HEK293 (cell line): ENCODE measurements around the gene CCDC61.
A peak's percentile ranks its signal among the peaks of the same experiment; 100 is the strongest.

Source experiments
- CTCF ChIA-PET: fragments of 350-600 bp; formaldehyde crosslinking; extraction: SDS; loops from one replicate; lab custom pipeline; 2021; ENCODE audit warnings: antibody characterized with exemption; lab: Yijun Ruan, JAX
- POLR2A ChIA-PET: fragments of 300-600 bp; formaldehyde crosslinking; extraction: SDS; loops from one replicate; lab custom pipeline; 2020; ENCODE audit warnings: antibody characterized with exemption, inconsistent platforms; lab: Yijun Ruan, JAX
- H3K27ac ChIP-seq: fragments of 200-500 bp; sonication (Bioruptor generic); 2 replicates; pipeline ENCODE4 v1.5.1; 2014; ENCODE audit warnings: low read depth, low read length, control low read depth, inconsistent platforms; ENCODE audit errors: extremely low read depth
- H3K36me3 ChIP-seq, 2 experiments: fragments of 200-500 bp in 1 of 2; sonication (Bioruptor generic) in 1 of 2; 1 replicate in 1 of 2; 2 replicates in 1 of 2; pipeline ENCODE4 v1.5.1; 2014 to 2017; ENCODE audit warnings: inconsistent platforms in 2 of 2, low read length in 2 of 2; ENCODE audit not compliant: control insufficient read depth in 2 of 2, insufficient read depth in 1 of 2
- H3K4me1 ChIP-seq: fragments of 200-500 bp; sonication (Bioruptor generic); 2 replicates; pipeline ENCODE4 v1.5.1; 2014; ENCODE audit warnings: mild to moderate bottlenecking, low read length, inconsistent platforms; ENCODE audit not compliant: control insufficient read depth, insufficient read depth
- H3K4me3 ChIP-seq: 2 replicates; pipeline ENCODE4 v1.5.1; 2011; ENCODE audit warnings: low read depth, mild to moderate bottlenecking, control low read depth, low read length, moderate library complexity
- H3K9me3 ChIP-seq: fragments of 200-500 bp; sonication (Bioruptor generic); 2 replicates; pipeline ENCODE4 v1.5.1; 2014; ENCODE audit warnings: low read depth, low read length, inconsistent platforms; ENCODE audit not compliant: control insufficient read depth, insufficient read depth
- BCL11B ChIP-seq: fragments of 450-650 bp; formaldehyde crosslinking; IDR thresholded peaks from 2 replicates; pipeline ENCODE4 v1.5.1; 2016; ENCODE audit warnings: low read depth, missing biosample characterization, missing genetic modification characterization
- HOXC10 ChIP-seq: sonication (generic); formaldehyde crosslinking; IDR thresholded peaks from 2 replicates; pipeline ENCODE4 v1.8.1; 2023; ENCODE audit warnings: mild to moderate bottlenecking, missing genetic modification reagents
- HOXD13 ChIP-seq: sonication (generic); formaldehyde crosslinking; IDR thresholded peaks from 2 replicates; pipeline ENCODE4 v1.8.0; 2022; ENCODE audit warnings: missing genetic modification reagents, borderline replicate concordance
- KLF10 ChIP-seq: fragments of 450-650 bp; IDR thresholded peaks from 2 replicates; pipeline ENCODE4 v1.5.1; 2018; ENCODE audit warnings: missing biosample characterization, mild to moderate bottlenecking, missing genetic modification characterization
- MEIS1 ChIP-seq: sonication (generic); formaldehyde crosslinking; IDR thresholded peaks from 2 replicates; pipeline ENCODE4 v1.8.1; 2022; ENCODE audit warnings: missing genetic modification reagents, mild to moderate bottlenecking, borderline replicate concordance
- TCF7L2 ChIP-seq: IDR thresholded peaks from 2 replicates; pipeline ENCODE4 v1.6.1; 2011; ENCODE audit warnings: low read depth, mild to moderate bottlenecking, inconsistent platforms, low read length, moderate library complexity, borderline replicate concordance
- YY2 ChIP-seq: fragments of 450-650 bp; formaldehyde crosslinking; IDR thresholded peaks from 2 replicates; pipeline ENCODE4 v1.5.1; 2016; ENCODE audit warnings: missing biosample characterization, missing genetic modification characterization
- ZBTB48 ChIP-seq: fragments of 450-650 bp; formaldehyde crosslinking; IDR thresholded peaks from 2 replicates; pipeline ENCODE4 v1.5.1; 2016; ENCODE audit warnings: missing biosample characterization, missing genetic modification characterization
- ZNF132 ChIP-seq: fragments of 450-650 bp; formaldehyde crosslinking; IDR thresholded peaks from 2 replicates; pipeline ENCODE4 v1.5.1; 2017; ENCODE audit warnings: missing biosample characterization, missing genetic modification characterization, borderline replicate concordance
- ZNF23 ChIP-seq: fragments of 450-650 bp; formaldehyde crosslinking; IDR thresholded peaks from 2 replicates; pipeline ENCODE4 v1.5.1; 2016; ENCODE audit warnings: missing biosample characterization, missing genetic modification characterization, borderline replicate concordance
- ZNF24 ChIP-seq: fragments of 450-650 bp; formaldehyde crosslinking; IDR thresholded peaks from 2 replicates; pipeline ENCODE4 v1.5.1; 2016; ENCODE audit warnings: missing biosample characterization, missing genetic modification characterization
- ZNF37A ChIP-seq: fragments of 450-650 bp; IDR thresholded peaks from 2 replicates; pipeline ENCODE4 v1.5.1; 2018; ENCODE audit warnings: missing biosample characterization, missing genetic modification characterization
- ZNF394 ChIP-seq: fragments of 450-650 bp; formaldehyde crosslinking; IDR thresholded peaks from 2 replicates; pipeline ENCODE4 v1.5.1; 2016; ENCODE audit warnings: missing biosample characterization, missing genetic modification characterization, mild to moderate bottlenecking, moderate library complexity, borderline replicate concordance
- ZNF549 ChIP-seq: fragments of 450-650 bp; IDR thresholded peaks from 2 replicates; pipeline ENCODE4 v1.5.1; 2018; ENCODE audit warnings: missing biosample characterization, missing genetic modification characterization, mild to moderate bottlenecking, inconsistent platforms, moderate library complexity
- ZNF610 ChIP-seq: fragments of 450-650 bp; formaldehyde crosslinking; IDR thresholded peaks from 2 replicates; pipeline ENCODE4 v1.5.1; 2016; ENCODE audit warnings: missing biosample characterization, missing genetic modification characterization, borderline replicate concordance
- ZNF624 ChIP-seq: fragments of 450-650 bp; formaldehyde crosslinking; IDR thresholded peaks from 2 replicates; pipeline ENCODE4 v1.5.1; 2017; ENCODE audit warnings: missing biosample characterization, missing genetic modification characterization
- ZNF629 ChIP-seq: fragments of 450-650 bp; formaldehyde crosslinking; IDR thresholded peaks from 2 replicates; pipeline ENCODE4 v1.5.1; 2017; ENCODE audit warnings: missing biosample characterization, missing genetic modification characterization
- ZNF660 ChIP-seq: fragments of 450-650 bp; IDR thresholded peaks from 2 replicates; pipeline ENCODE4 v1.5.1; 2018; ENCODE audit warnings: missing biosample characterization, mild to moderate bottlenecking, missing genetic modification characterization
- ZNF785 ChIP-seq: fragments of 450-650 bp; formaldehyde crosslinking; IDR thresholded peaks from 2 replicates; pipeline ENCODE4 v1.5.1; 2016; ENCODE audit warnings: missing biosample characterization, missing genetic modification characterization
- ZNF791 ChIP-seq: fragments of 450-650 bp; formaldehyde crosslinking; IDR thresholded peaks from 2 replicates; pipeline ENCODE4 v1.5.1; 2016; ENCODE audit warnings: missing biosample characterization, missing genetic modification characterization
- ZNF843 ChIP-seq: fragments of 450-650 bp; formaldehyde crosslinking; IDR thresholded peaks from 2 replicates; pipeline ENCODE4 v1.5.1; 2016; ENCODE audit warnings: missing biosample characterization, missing genetic modification characterization
- ZXDB ChIP-seq: fragments of 450-650 bp; formaldehyde crosslinking; IDR thresholded peaks from 2 replicates; pipeline ENCODE4 v1.5.1; 2016; ENCODE audit warnings: missing biosample characterization, missing genetic modification characterization
- TF ChIP-seq, protein P1 (sequence below): fragments of 450-650 bp; formaldehyde crosslinking; IDR thresholded peaks from 2 replicates; pipeline ENCODE4 v1.5.1; 2016; ENCODE audit warnings: missing biosample characterization, missing genetic modification characterization
- TF ChIP-seq, protein P2 (sequence below): fragments of 450-650 bp; formaldehyde crosslinking; IDR thresholded peaks from 2 replicates; pipeline ENCODE4 v1.5.1; 2016; ENCODE audit warnings: missing biosample characterization, missing genetic modification characterization
- TF ChIP-seq, protein P3 (sequence below): fragments of 450-650 bp; formaldehyde crosslinking; IDR thresholded peaks from 2 replicates; pipeline ENCODE4 v1.5.1; 2017; ENCODE audit warnings: missing biosample characterization, mild to moderate bottlenecking, missing genetic modification characterization, moderate library complexity
- TF ChIP-seq, protein P4 (sequence below): fragments of 450-650 bp; formaldehyde crosslinking; IDR thresholded peaks from 2 replicates; pipeline ENCODE4; 2016; ENCODE audit warnings: missing biosample characterization, missing genetic modification characterization
- TF ChIP-seq, protein P5 (sequence below): fragments of 450-650 bp; formaldehyde crosslinking; IDR thresholded peaks from 2 replicates; pipeline ENCODE4 v1.5.1; 2016; ENCODE audit warnings: missing biosample characterization, missing genetic modification characterization
- TF ChIP-seq, protein P6 (sequence below): fragments of 450-650 bp; formaldehyde crosslinking; IDR thresholded peaks from 2 replicates; pipeline ENCODE4 v1.5.1; 2016; ENCODE audit warnings: missing biosample characterization, missing genetic modification characterization
- TF ChIP-seq, protein P7 (sequence below): fragments of 450-650 bp; formaldehyde crosslinking; IDR thresholded peaks from 2 replicates; pipeline ENCODE4 v1.5.1; 2016; ENCODE audit warnings: missing biosample characterization, missing genetic modification characterization

CCDC61 gene

DNA sequence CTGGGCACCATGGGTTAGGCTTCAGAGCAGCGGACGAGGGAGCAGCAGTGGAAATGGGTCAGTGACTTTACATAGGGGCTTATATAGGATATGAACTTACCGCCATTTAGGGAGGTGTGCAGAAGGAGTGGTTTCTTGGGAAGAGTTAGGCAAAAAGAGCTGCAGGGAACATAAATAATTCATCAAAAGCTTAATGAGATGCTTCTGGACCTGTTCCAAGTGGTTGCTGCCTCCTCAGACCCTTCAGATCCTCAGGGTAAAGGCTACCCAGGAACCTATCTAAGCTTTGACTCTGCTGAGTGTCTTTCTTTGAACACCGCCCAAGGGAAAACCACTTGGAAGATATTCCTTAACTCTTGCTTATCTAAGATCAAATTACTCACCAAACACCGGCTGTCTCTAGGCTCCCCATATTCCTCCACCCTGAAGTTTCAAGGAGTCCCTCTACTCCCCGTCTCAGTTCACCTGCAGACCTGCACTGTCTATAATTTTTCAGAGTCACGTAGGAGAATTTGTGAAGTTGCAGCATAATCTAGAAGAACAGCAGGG, 45.8 kb downstream of the CCDC61 start, which contains the start of gene IGFL4:
IGFL4 (minus strand) TSS at position 51 of the 549 bp plus-strand sequence; CDS start at position 11, 40 bp downstream.
- POLR2A ChIA-PET, result interaction anchor here (0.5 to 2.9 kb wide), 8 partner anchors 9 to 367 kb away, joined by 3 to 12 read pairs (median 4); no protein-coding TSS in a partner anchor
- Histone ChIP-seq H3K9me3 (no peaks in the 10 kb centered on the region; the same call in 1 of the 2 replicates), H3K36me3 (no peaks in the 10 kb centered on the region), H3K4me1 (peaks cover 16% of the 10 kb centered on the region), H3K4me3 (no peak within 1 kb of the TSS), H3K27ac (peak within 1 kb of the TSS; percentile 53; the same call in 1 of the 2 replicates)
- CTCF ChIA-PET, result interaction anchor here (0.5 to 8.1 kb wide), 9 partner anchors 9 to 931 kb away, joined by 3 to 120 read pairs (median 5); no protein-coding TSS in a partner anchor
- 0 out of 2 replicates have a peak, but pooled peaks have one; percentile 40 for TF ChIP-seq BCL11B (tag by site-specific recombination)
- TF ChIP-seq ZNF24 (tag by site-specific recombination), result peak; percentile 64; the same call in 1 of the 2 replicates
- TF ChIP-seq, protein P1, sequence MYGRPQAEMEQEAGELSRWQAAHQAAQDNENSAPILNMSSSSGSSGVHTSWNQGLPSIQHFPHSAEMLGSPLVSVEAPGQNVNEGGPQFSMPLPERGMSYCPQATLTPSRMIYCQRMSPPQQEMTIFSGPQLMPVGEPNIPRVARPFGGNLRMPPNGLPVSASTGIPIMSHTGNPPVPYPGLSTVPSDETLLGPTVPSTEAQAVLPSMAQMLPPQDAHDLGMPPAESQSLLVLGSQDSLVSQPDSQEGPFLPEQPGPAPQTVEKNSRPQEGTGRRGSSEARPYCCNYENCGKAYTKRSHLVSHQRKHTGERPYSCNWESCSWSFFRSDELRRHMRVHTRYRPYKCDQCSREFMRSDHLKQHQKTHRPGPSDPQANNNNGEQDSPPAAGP (tag by site-specific recombination), result 0 out of 2 replicates have a peak, but pooled peaks have one; percentile 57
- peak; percentile 86 for TF ChIP-seq ZNF660 (tag by site-specific recombination)
- TF ChIP-seq, protein P2, sequence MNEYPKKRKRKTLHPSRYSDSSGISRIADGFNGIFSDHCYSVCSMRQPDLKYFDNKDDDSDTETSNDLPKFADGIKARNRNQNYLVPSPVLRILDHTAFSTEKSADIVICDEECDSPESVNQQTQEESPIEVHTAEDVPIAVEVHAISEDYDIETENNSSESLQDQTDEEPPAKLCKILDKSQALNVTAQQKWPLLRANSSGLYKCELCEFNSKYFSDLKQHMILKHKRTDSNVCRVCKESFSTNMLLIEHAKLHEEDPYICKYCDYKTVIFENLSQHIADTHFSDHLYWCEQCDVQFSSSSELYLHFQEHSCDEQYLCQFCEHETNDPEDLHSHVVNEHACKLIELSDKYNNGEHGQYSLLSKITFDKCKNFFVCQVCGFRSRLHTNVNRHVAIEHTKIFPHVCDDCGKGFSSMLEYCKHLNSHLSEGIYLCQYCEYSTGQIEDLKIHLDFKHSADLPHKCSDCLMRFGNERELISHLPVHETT (tag by site-specific recombination), result no peak
- TF ChIP-seq ZNF610, result no peak; the same call in none of the 2 replicates
- TF ChIP-seq ZBTB48 (tag by site-specific recombination), result peak; percentile 72; the same call in 1 of the 2 replicates
- no peak for TF ChIP-seq YY2 (tag by site-specific recombination)
- peak; percentile 33; the same call in 1 of the 2 replicates for TF ChIP-seq ZNF394 (tag by site-specific recombination)
- TF ChIP-seq, protein P3, sequence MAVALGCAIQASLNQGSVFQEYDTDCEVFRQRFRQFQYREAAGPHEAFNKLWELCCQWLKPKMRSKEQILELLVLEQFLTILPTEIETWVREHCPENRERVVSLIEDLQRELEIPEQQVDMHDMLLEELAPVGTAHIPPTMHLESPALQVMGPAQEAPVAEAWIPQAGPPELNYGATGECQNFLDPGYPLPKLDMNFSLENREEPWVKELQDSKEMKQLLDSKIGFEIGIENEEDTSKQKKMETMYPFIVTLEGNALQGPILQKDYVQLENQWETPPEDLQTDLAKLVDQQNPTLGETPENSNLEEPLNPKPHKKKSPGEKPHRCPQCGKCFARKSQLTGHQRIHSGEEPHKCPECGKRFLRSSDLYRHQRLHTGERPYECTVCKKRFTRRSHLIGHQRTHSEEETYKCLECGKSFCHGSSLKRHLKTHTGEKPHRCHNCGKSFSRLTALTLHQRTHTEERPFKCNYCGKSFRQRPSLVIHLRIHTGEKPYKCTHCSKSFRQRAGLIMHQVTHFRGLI (tag by site-specific recombination), result no peak
- no peak for TF ChIP-seq KLF10 (tag by site-specific recombination)
- no peak for TF ChIP-seq ZNF791
- TF ChIP-seq, protein P4, sequence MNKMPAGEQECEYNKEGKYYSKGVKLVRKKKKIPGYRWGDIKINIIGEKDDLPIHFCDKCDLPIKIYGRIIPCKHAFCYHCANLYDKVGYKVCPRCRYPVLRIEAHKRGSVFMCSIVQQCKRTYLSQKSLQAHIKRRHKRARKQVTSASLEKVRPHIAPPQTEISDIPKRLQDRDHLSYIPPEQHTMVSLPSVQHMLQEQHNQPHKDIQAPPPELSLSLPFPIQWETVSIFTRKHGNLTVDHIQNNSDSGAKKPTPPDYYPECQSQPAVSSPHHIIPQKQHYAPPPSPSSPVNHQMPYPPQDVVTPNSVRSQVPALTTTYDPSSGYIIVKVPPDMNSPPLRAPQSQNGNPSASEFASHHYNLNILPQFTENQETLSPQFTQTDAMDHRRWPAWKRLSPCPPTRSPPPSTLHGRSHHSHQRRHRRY (tag by site-specific recombination), result no peak
- TF ChIP-seq ZNF132 (tag by site-specific recombination), result no peak
- TF ChIP-seq ZNF785 (tag by site-specific recombination), result no peak
- peak; percentile 82 for TF ChIP-seq ZNF843 (tag by site-specific recombination)
- TF ChIP-seq, protein P5, sequence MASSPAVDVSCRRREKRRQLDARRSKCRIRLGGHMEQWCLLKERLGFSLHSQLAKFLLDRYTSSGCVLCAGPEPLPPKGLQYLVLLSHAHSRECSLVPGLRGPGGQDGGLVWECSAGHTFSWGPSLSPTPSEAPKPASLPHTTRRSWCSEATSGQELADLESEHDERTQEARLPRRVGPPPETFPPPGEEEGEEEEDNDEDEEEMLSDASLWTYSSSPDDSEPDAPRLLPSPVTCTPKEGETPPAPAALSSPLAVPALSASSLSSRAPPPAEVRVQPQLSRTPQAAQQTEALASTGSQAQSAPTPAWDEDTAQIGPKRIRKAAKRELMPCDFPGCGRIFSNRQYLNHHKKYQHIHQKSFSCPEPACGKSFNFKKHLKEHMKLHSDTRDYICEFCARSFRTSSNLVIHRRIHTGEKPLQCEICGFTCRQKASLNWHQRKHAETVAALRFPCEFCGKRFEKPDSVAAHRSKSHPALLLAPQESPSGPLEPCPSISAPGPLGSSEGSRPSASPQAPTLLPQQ (tag by site-specific recombination), result peak; percentile 62; the same call in 1 of the 2 replicates
- peak; percentile 92 for TF ChIP-seq ZXDB (tag by site-specific recombination)
- TF ChIP-seq, protein P6, sequence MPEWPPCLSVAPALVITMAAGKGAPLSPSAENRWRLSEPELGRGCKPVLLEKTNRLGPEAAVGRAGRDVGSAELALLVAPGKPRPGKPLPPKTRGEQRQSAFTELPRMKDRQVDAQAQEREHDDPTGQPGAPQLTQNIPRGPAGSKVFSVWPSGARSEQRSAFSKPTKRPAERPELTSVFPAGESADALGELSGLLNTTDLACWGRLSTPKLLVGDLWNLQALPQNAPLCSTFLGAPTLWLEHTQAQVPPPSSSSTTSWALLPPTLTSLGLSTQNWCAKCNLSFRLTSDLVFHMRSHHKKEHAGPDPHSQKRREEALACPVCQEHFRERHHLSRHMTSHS (tag by site-specific recombination), result no peak
- TF ChIP-seq, protein P7, sequence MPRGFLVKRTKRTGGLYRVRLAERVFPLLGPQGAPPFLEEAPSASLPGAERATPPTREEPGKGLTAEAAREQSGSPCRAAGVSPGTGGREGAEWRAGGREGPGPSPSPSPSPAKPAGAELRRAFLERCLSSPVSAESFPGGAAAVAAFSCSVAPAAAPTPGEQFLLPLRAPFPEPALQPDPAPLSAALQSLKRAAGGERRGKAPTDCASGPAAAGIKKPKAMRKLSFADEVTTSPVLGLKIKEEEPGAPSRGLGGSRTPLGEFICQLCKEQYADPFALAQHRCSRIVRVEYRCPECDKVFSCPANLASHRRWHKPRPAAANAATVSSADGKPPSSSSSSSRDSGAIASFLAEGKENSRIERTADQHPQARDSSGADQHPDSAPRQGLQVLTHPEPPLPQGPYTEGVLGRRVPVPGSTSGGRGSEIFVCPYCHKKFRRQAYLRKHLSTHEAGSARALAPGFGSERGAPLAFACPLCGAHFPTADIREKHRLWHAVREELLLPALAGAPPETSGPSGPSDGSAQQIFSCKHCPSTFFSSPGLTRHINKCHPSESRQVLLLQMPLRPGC, result peak; percentile 64; the same call in 1 of the 2 replicates
- no peak for TF ChIP-seq ZNF37A (tag by site-specific recombination)
- peak; percentile 92 for TF ChIP-seq TCF7L2
- no peak for TF ChIP-seq ZNF624
- TF ChIP-seq HOXC10 (CRISPR knock-in tag), result no peak
- TF ChIP-seq MEIS1 (CRISPR knock-in tag), result no peak
- TF ChIP-seq ZNF549 (tag by site-specific recombination), result no peak
- no peak for TF ChIP-seq HOXD13 (CRISPR knock-in tag)
- TF ChIP-seq ZNF629 (tag by site-specific recombination), result peak; percentile 57
- TF ChIP-seq ZNF23 (tag by site-specific recombination), result no peak
